IPS-NIHi11 (cell line): ENCODE measurements around the gene PJA1.

ENCODE experiments used
- DNase-seq: peaks from one replicate; pipeline ENCODE4 v3.0.0; 2012; ENCODE audit warnings: mixed read lengths, low spot score

Gene PJA1

DNA sequence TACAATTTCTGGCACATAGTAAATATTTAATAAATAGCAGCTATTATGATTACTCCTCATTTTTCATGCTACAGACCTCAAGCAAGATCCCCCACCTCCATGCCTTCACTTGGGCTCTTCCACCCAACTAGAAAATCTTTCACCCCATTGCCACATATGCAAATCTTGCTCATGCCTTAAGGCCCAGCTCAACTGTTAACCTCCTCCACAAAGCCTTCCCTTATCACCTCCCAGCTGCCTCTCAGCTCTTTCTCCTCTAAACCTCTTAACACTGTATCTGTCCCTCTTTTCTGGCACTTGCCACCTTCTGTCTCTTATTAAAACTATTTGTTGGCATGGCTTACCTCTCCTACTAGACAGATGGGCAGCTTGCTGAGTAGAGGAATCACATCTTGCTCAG, 51.5 kb downstream of the PJA1 start:
- no peak for DNase-seq
